SK-N-SH treated with all-trans-retinoic acid at 6 μM for 48 hours (cell line): ENCODE results near the gene LGR5.

Experiments used
- ATAC-seq: fragments of 200-7000 bp; cut with Tn5 transposase; 3 replicates; pipeline ENCODE4 v1.9.1; 2020; ENCODE audit warnings: mild to moderate bottlenecking, moderate library complexity
- BACH2 ChIP-seq: fragments of 250-450 bp; sonication (Bioruptor Pico); IDR thresholded peaks from 2 replicates; pipeline ENCODE4 v1.9.0; 2021; ENCODE audit warnings: mild to moderate bottlenecking, borderline replicate concordance
- CSDC2 ChIP-seq: fragments of 250-450 bp; sonication (Bioruptor Pico); IDR thresholded peaks from 2 replicates; pipeline ENCODE4 v1.5.0; 2020; ENCODE audit warnings: mild to moderate bottlenecking, moderate library complexity
- ESRRG ChIP-seq: fragments of 250-450 bp; sonication (Bioruptor Pico); IDR thresholded peaks from 2 replicates; pipeline ENCODE4 v1.6.1; 2021; ENCODE audit warnings: mild to moderate bottlenecking
- GLIS3 ChIP-seq: fragments of 250-450 bp; sonication (Bioruptor Pico); IDR thresholded peaks from 2 replicates; pipeline ENCODE4 v1.5.0; 2020; ENCODE audit warnings: mild to moderate bottlenecking, moderate library complexity
- ISL1 ChIP-seq: fragments of 250-450 bp; sonication (Bioruptor Pico); IDR thresholded peaks from 2 replicates; pipeline ENCODE4 v2.1.2; 2022; ENCODE audit warnings: mild to moderate bottlenecking, moderate library complexity
- OSR1 ChIP-seq: fragments of 250-450 bp; sonication (Bioruptor Pico); IDR thresholded peaks from 2 replicates; pipeline ENCODE4 v1.8.0; 2022; ENCODE audit warnings: moderate library complexity, mild to moderate bottlenecking, inconsistent platforms
- PPARA ChIP-seq: fragments of 250-450 bp; sonication (Bioruptor Pico); IDR thresholded peaks from 2 replicates; pipeline ENCODE4 v1.5.0; 2020; ENCODE audit warnings: mild to moderate bottlenecking, borderline replicate concordance
- RARB ChIP-seq: fragments of 250-450 bp; sonication (Bioruptor Pico); IDR thresholded peaks from 2 replicates; pipeline ENCODE4 v1.8.0; 2021; ENCODE audit warnings: mild to moderate bottlenecking, moderate library complexity
- SNAI2 ChIP-seq: fragments of 250-450 bp; sonication (Bioruptor Pico); IDR thresholded peaks from 2 replicates; pipeline ENCODE4 v1.5.0; 2020; ENCODE audit warnings: mild to moderate bottlenecking, moderate library complexity
- TCF4 ChIP-seq: fragments of 250-450 bp; sonication (Bioruptor Pico); IDR thresholded peaks from 2 replicates; pipeline ENCODE4 v1.8.0; 2021; ENCODE audit warnings: mild to moderate bottlenecking, moderate library complexity, borderline replicate concordance
- TOX ChIP-seq: fragments of 250-450 bp; sonication (Bioruptor Pico); IDR thresholded peaks from 2 replicates; pipeline ENCODE4 v1.8.0; 2021; ENCODE audit warnings: mild to moderate bottlenecking, moderate library complexity, borderline replicate concordance
- ZC3H10 ChIP-seq: fragments of 250-450 bp; sonication (Bioruptor Pico); IDR thresholded peaks from 2 replicates; pipeline ENCODE4 v1.5.1; 2021; ENCODE audit warnings: mild to moderate bottlenecking, moderate library complexity
- ZFP3 ChIP-seq: fragments of 250-450 bp; sonication (Bioruptor Pico); IDR thresholded peaks from 2 replicates; pipeline ENCODE4 v1.5.0; 2020; ENCODE audit warnings: mild to moderate bottlenecking, moderate library complexity
- ZFP30 ChIP-seq: fragments of 450-650 bp; formaldehyde crosslinking; IDR thresholded peaks from 2 replicates; pipeline ENCODE4 v1.5.0; 2022; ENCODE audit warnings: mild to moderate bottlenecking, moderate library complexity
- ZNF565 ChIP-seq: fragments of 450-650 bp; formaldehyde crosslinking; conservative IDR thresholded peaks from 2 replicates; pipeline ENCODE4 v1.5.0; 2020; ENCODE audit warnings: low read depth, mild to moderate bottlenecking, moderate library complexity
- ZNF8 ChIP-seq: fragments of 450-650 bp; formaldehyde crosslinking; IDR thresholded peaks from 2 replicates; pipeline ENCODE4 v1.5.0; 2020; ENCODE audit warnings: mild to moderate bottlenecking, moderate library complexity
- TF ChIP-seq, protein P1 (sequence below): fragments of 250-450 bp; sonication (Bioruptor Pico); IDR thresholded peaks from 2 replicates; pipeline ENCODE4 v1.8.0; 2020; ENCODE audit warnings: mild to moderate bottlenecking, moderate library complexity, borderline replicate concordance
- TF ChIP-seq, protein P2 (sequence below): fragments of 250-450 bp; sonication (Bioruptor Pico); IDR thresholded peaks from 2 replicates; pipeline ENCODE4 v1.5.1; 2021; ENCODE audit warnings: mild to moderate bottlenecking, moderate library complexity
- TF ChIP-seq, protein P3 (sequence below): fragments of 250-450 bp; sonication (Bioruptor Pico); IDR thresholded peaks from 2 replicates; pipeline ENCODE4 v1.5.1; 2020; ENCODE audit warnings: low read depth, mild to moderate bottlenecking, moderate library complexity
- TF ChIP-seq, protein P4 (sequence below): fragments of 250-450 bp; sonication (Bioruptor Pico); IDR thresholded peaks from 2 replicates; pipeline ENCODE4 v1.5.0; 2020; ENCODE audit warnings: mild to moderate bottlenecking, moderate library complexity

LGR5 gene

DNA sequence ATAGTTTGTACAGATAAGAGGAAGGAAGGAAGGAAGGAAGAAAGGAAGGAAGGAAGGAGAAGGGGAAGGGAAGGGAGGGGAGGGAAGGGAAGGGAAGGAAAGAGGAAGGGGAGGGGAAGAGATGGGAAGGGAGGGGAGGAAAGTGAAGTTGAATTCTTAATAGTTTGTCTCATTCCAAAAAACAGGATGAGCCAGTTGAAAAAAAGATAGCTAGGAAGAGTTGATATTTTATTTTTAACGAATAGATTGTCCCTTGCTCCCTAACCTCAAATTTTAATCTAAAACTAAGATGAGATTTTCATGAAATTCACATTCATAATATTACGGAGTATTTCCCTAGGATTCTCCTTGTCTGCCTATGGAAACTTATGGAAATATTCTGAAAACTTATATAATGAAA lies 143.3 kb downstream of the LGR5 start:
- ATAC-seq = no peak
- TF ChIP-seq, protein P1, sequence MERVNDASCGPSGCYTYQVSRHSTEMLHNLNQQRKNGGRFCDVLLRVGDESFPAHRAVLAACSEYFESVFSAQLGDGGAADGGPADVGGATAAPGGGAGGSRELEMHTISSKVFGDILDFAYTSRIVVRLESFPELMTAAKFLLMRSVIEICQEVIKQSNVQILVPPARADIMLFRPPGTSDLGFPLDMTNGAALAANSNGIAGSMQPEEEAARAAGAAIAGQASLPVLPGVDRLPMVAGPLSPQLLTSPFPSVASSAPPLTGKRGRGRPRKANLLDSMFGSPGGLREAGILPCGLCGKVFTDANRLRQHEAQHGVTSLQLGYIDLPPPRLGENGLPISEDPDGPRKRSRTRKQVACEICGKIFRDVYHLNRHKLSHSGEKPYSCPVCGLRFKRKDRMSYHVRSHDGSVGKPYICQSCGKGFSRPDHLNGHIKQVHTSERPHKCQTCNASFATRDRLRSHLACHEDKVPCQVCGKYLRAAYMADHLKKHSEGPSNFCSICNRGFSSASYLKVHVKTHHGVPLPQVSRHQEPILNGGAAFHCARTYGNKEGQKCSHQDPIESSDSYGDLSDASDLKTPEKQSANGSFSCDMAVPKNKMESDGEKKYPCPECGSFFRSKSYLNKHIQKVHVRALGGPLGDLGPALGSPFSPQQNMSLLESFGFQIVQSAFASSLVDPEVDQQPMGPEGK (CRISPR knock-in tag) = no peak
- TF ChIP-seq ZC3H10 (CRISPR knock-in tag) = no peak
- TF ChIP-seq, all 23 proteins: peak for 0

DNA sequence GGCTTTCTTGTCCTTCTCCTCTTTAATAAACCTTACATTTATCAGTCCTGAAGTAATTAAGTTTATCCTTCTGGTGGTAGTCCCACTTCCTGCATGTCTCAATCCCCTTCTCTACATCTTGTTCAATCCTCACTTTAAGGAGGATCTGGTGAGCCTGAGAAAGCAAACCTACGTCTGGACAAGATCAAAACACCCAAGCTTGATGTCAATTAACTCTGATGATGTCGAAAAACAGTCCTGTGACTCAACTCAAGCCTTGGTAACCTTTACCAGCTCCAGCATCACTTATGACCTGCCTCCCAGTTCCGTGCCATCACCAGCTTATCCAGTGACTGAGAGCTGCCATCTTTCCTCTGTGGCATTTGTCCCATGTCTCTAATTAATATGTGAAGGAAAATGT lies 144.8 kb downstream of the LGR5 start:
- TF ChIP-seq SNAI2 (CRISPR knock-in tag) (no peak), RARB (CRISPR knock-in tag) (no peak), ZNF565 (CRISPR knock-in tag) (no peak)
- TF ChIP-seq, protein P1 (CRISPR knock-in tag) = no peak
- ATAC-seq = no peak; the same call in 2 of the 3 replicates

DNA sequence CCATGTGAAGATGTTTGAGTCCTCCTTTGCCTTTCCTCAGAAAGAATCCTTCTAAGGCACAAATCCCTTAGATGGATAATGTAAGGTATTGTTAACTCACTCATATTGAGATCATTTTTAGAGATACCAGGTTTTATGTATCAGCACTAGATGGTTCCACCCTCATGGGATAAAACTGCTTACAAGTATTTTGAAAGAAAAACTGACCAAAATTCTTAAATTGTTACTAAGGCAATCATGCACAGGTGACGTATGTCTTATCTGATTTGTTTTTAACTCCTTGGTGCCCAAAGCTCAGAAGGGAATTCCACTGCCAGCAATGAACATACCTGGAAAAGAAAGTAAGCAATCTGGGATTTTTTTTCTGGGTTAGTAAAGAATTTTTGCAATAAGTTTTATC lies 145.6 kb downstream of the LGR5 start:
- TF ChIP-seq, protein P2, sequence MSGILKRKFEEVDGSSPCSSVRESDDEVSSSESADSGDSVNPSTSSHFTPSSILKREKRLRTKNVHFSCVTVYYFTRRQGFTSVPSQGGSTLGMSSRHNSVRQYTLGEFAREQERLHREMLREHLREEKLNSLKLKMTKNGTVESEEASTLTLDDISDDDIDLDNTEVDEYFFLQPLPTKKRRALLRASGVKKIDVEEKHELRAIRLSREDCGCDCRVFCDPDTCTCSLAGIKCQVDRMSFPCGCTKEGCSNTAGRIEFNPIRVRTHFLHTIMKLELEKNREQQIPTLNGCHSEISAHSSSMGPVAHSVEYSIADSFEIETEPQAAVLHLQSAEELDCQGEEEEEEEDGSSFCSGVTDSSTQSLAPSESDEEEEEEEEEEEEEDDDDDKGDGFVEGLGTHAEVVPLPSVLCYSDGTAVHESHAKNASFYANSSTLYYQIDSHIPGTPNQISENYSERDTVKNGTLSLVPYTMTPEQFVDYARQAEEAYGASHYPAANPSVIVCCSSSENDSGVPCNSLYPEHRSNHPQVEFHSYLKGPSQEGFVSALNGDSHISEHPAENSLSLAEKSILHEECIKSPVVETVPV (CRISPR knock-in tag) = no peak
- TF ChIP-seq PPARA (CRISPR knock-in tag) (no peak), ISL1 (CRISPR knock-in tag) (no peak), ESRRG (CRISPR knock-in tag) (no peak), OSR1 (no peak)
- TF ChIP-seq, all 23 proteins: peak for 0
- no peak for ATAC-seq

DNA sequence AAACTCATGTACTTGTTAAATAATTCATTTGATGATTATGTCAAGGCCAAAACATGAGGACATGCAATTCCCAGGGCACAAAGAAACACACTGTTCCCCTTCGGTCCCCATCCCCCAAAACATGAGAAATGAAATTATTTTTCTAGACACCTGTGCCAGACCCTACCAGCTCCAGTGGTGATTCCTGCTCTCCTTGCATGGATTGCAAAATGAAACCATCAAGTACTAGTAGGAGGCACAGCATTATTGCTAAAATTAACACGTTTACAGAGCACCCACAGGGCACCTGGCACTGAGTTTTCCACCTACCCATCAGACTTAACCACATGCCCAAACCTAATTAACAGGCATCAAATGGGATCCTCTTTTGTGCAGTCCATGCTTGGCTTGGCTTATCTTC lies 147.4 kb downstream of the LGR5 start:
- TF ChIP-seq PPARA (CRISPR knock-in tag) (no peak), BACH2 (CRISPR knock-in tag) (no peak), SNAI2 (CRISPR knock-in tag) (no peak), RARB (CRISPR knock-in tag) (no peak), ZFP30 (CRISPR knock-in tag) (no peak), TOX (CRISPR knock-in tag) (no peak), ZFP3 (CRISPR knock-in tag) (no peak), CSDC2 (no peak), ESRRG (CRISPR knock-in tag) (no peak), GLIS3 (CRISPR knock-in tag) (no peak), ZNF565 (CRISPR knock-in tag) (no peak), TCF4 (no peak), ZC3H10 (CRISPR knock-in tag) (no peak), ISL1 (CRISPR knock-in tag) (no peak), OSR1 (no peak), ZNF8 (CRISPR knock-in tag) (no peak)
- TF ChIP-seq, protein P2 (CRISPR knock-in tag) = no peak
- TF ChIP-seq, protein P3, sequence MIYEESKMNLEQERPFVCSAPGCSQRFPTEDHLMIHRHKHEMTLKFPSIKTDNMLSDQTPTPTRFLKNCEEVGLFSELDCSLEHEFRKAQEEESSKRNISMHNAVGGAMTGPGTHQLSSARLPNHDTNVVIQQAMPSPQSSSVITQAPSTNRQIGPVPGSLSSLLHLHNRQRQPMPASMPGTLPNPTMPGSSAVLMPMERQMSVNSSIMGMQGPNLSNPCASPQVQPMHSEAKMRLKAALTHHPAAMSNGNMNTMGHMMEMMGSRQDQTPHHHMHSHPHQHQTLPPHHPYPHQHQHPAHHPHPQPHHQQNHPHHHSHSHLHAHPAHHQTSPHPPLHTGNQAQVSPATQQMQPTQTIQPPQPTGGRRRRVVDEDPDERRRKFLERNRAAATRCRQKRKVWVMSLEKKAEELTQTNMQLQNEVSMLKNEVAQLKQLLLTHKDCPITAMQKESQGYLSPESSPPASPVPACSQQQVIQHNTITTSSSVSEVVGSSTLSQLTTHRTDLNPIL (CRISPR knock-in tag) = no peak
- TF ChIP-seq, protein P1 (CRISPR knock-in tag) = no peak
- TF ChIP-seq, protein P4, sequence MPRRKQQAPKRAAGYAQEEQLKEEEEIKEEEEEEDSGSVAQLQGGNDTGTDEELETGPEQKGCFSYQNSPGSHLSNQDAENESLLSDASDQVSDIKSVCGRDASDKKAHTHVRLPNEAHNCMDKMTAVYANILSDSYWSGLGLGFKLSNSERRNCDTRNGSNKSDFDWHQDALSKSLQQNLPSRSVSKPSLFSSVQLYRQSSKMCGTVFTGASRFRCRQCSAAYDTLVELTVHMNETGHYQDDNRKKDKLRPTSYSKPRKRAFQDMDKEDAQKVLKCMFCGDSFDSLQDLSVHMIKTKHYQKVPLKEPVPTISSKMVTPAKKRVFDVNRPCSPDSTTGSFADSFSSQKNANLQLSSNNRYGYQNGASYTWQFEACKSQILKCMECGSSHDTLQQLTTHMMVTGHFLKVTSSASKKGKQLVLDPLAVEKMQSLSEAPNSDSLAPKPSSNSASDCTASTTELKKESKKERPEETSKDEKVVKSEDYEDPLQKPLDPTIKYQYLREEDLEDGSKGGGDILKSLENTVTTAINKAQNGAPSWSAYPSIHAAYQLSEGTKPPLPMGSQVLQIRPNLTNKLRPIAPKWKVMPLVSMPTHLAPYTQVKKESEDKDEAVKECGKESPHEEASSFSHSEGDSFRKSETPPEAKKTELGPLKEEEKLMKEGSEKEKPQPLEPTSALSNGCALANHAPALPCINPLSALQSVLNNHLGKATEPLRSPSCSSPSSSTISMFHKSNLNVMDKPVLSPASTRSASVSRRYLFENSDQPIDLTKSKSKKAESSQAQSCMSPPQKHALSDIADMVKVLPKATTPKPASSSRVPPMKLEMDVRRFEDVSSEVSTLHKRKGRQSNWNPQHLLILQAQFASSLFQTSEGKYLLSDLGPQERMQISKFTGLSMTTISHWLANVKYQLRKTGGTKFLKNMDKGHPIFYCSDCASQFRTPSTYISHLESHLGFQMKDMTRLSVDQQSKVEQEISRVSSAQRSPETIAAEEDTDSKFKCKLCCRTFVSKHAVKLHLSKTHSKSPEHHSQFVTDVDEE (CRISPR knock-in tag) = no peak
- TF ChIP-seq, all 23 proteins: peak for 0
- no peak for ATAC-seq
